CD14-positive monocyte (primary cell): ENCODE data around the gene APOL2. TPM values are rescaled to one million over a fixed set of nuclear protein-coding genes. Genes with fewer than 3 reads are reported as not detected.
"Not testable (repeated sequence)": the region's sequence is repeated elsewhere in the genome, so short reads cannot be mapped to it uniquely, and the experiment has no call there.

Experiments used
- DNase-seq, 3 donors: peaks; one replicate each; pipeline ENCODE4 v3.0.0-alpha.2; 2011 to 2022
- H2AFZ ChIP-seq: 2 replicates; pipeline ENCODE4 v1.6.0; 2012; ENCODE audit warnings: mild to moderate bottlenecking, low read depth, low read length, inconsistent platforms; ENCODE audit not compliant: insufficient read depth, poor library complexity, severe bottlenecking
- H3K27ac ChIP-seq, 2 donors: 1 replicate in 1 of 2; 2 replicates in 1 of 2; pipeline ENCODE4 v1.5.1; 2012 to 2013; ENCODE audit warnings: low read length in 2 of 2, control low read depth in 1 of 2, inconsistent platforms in 1 of 2, low read depth in 1 of 2, mild to moderate bottlenecking in 1 of 2
- H3K27me3 ChIP-seq, 2 donors: one replicate each; pipeline versions ENCODE4 v1.6.0 to v1.6.1; 2011 to 2013; ENCODE audit warnings: low read length in 2 of 2; ENCODE audit not compliant: control insufficient read depth in 2 of 2, insufficient read depth in 2 of 2
- H3K36me3 ChIP-seq, 2 donors: replicated peaks in 1 of 2; 1 replicate in 1 of 2; 2 replicates in 1 of 2; pipeline versions ENCODE4 v1.5.1 to v1.6.1; 2012 to 2013; ENCODE audit warnings: low read length in 2 of 2, control low read depth in 1 of 2, inconsistent platforms in 1 of 2, mild to moderate bottlenecking in 1 of 2; ENCODE audit not compliant: insufficient read depth in 2 of 2, control insufficient read depth in 1 of 2
- H3K4me1 ChIP-seq, 2 donors: 1 replicate in 1 of 2; 2 replicates in 1 of 2; pipeline versions ENCODE4 v1.5.1 to v1.6.1; 2012 to 2013; ENCODE audit warnings: low read length in 2 of 2, control low read depth in 1 of 2, inconsistent platforms in 1 of 2, mild to moderate bottlenecking in 1 of 2, moderate library complexity in 1 of 2; ENCODE audit not compliant: insufficient read depth in 2 of 2, control insufficient read depth in 1 of 2
- H3K4me2 ChIP-seq: replicated peaks from 2 replicates; pipeline ENCODE3; 2012; ENCODE audit warnings: low read length, moderate library complexity, mild to moderate bottlenecking; ENCODE audit not compliant: poor library complexity, severe bottlenecking; ENCODE audit errors: extremely low read depth
- H3K4me3 ChIP-seq, 3 experiments: fragments of 200-600 bp in 1 of 3; sonication (generic) in 1 of 3; replicated peaks in 1 of 3; 1 replicate in 2 of 3; 2 replicates in 1 of 3; pipeline ENCODE4 v1.5.1; 2011 to 2013; ENCODE audit warnings: low read length in 3 of 3, mild to moderate bottlenecking in 3 of 3, control low read depth in 2 of 3, low read depth in 2 of 3, inconsistent platforms in 1 of 3, moderate library complexity in 1 of 3
- H3K79me2 ChIP-seq: 2 replicates; pipeline ENCODE4 v1.6.0; 2012; ENCODE audit warnings: mild to moderate bottlenecking, control low read depth, inconsistent platforms, low read length, moderate library complexity; ENCODE audit not compliant: insufficient read depth
- H3K9ac ChIP-seq: 2 replicates; pipeline ENCODE4 v1.6.0; 2017; ENCODE audit warnings: low read length, mild to moderate bottlenecking; ENCODE audit not compliant: insufficient read depth, poor library complexity, severe bottlenecking
- H3K9me3 ChIP-seq, 2 donors: replicated peaks in 1 of 2; 1 replicate in 1 of 2; 2 replicates in 1 of 2; pipeline versions ENCODE4 v1.5.1 to v1.6.1; 2012 to 2013; ENCODE audit warnings: low read length in 2 of 2, control low read depth in 1 of 2; ENCODE audit not compliant: control insufficient read depth in 1 of 2, insufficient read depth in 1 of 2
- H4K20me1 ChIP-seq: 2 replicates; pipeline ENCODE4 v1.6.0; 2012; ENCODE audit warnings: mild to moderate bottlenecking, low read length, control low read depth, moderate library complexity; ENCODE audit not compliant: insufficient read depth
- H3K27ac Mint-ChIP-seq, 7 donors: one replicate each; pipeline ENCODE4 v1.8.0; 2020; ENCODE audit warnings: mild to moderate bottlenecking in 7 of 7, mixed read lengths in 7 of 7, moderate library complexity in 6 of 7, inconsistent platforms in 2 of 7
- H3K27me3 Mint-ChIP-seq, 3 donors: one replicate each; pipeline ENCODE4 v1.8.0; 2021 to 2022; ENCODE audit warnings: low read depth in 3 of 3, mild to moderate bottlenecking in 3 of 3, mixed read lengths in 3 of 3, moderate library complexity in 3 of 3, inconsistent platforms in 1 of 3
- H3K36me3 Mint-ChIP-seq, 2 donors: one replicate each; pipeline ENCODE4 v1.8.0; 2020; ENCODE audit warnings: mixed read lengths in 2 of 2, inconsistent platforms in 1 of 2, mild to moderate bottlenecking in 1 of 2
- H3K4me1 Mint-ChIP-seq: one replicate; pipeline ENCODE4 v1.8.0; 2020; ENCODE audit warnings: mild to moderate bottlenecking, mixed read lengths
- H3K4me3 Mint-ChIP-seq, 2 donors: one replicate each; pipeline ENCODE4 v1.8.0; 2020; ENCODE audit warnings: mild to moderate bottlenecking in 2 of 2, mixed read lengths in 2 of 2, moderate library complexity in 1 of 2
- H3K9me3 Mint-ChIP-seq, 7 donors: one replicate each; pipeline ENCODE4 v1.8.0; 2020 to 2022; ENCODE audit warnings: mixed read lengths in 7 of 7, mild to moderate bottlenecking in 6 of 7, moderate library complexity in 6 of 7, inconsistent platforms in 2 of 7
- CTCF ChIP-seq: fragments of 200-600 bp; IDR thresholded peaks from one replicate; pipeline ENCODE4 v1.8.0; 2022; ENCODE audit warnings: antibody characterized with exemption, mild to moderate bottlenecking
- whole genome bisulfite sequencing: methylation state at CpG from one replicate; pipeline ENCODE4 v1.1.5; 2013; ENCODE audit warnings: missing lambda C conversion rate; ENCODE audit not compliant: insufficient coverage; 5-methylcytosine and 5-hydroxymethylcytosine counted together
- intact Hi-C, 2 donors: fragments of 100-400 bp; cut with micrococcal nuclease; formaldehyde crosslinking; loops; one replicate each; pipeline versions ENCODE4 v1.15.0 to v1.15.1; 2023
- polyA plus RNA-seq, 3 donors: library from polyadenylated mRNA; depleted of rRNA in 1 of 3; unstranded in 2 of 3; stranded (reverse) in 1 of 3; fragments of 300-500 nt in 2 of 3; fragments of >200 nt in 1 of 3; fragmentation: Illumina TruSeq in 2 of 3; gene quantifications; 1 replicate in 2 of 3; 2 replicates in 1 of 3; pipeline ENCODE4 v1.2.3, GENCODE V29; 2012 to 2021

The APOL2 gene
- polyA plus RNA-seq, 3 donors: 12.6 to 47.0 (median 13.2) TPM

- H3K4me3 ChIP-seq, H3K36me3 ChIP-seq, H4K20me1 ChIP-seq, H3K27me3 ChIP-seq, intact Hi-C loops, H3K27me3 Mint-ChIP-seq, H3K27ac Mint-ChIP-seq, H3K9me3 ChIP-seq, H2AFZ ChIP-seq, H3K9me3 Mint-ChIP-seq, H3K36me3 Mint-ChIP-seq, H3K79me2 ChIP-seq, DNase-seq, H3K9ac ChIP-seq, H3K4me3 Mint-ChIP-seq, H3K4me2 ChIP-seq, H3K27ac ChIP-seq: not testable (repeated sequence)
- 70% methylated on average over 3 of the region's 8 CpGs for WGBS
- H3K4me1 ChIP-seq: peaks cover 27 to 32% of the 10 kb centered on the region in 2 donors
- H3K4me1 Mint-ChIP-seq: peaks cover 45% of the 10 kb centered on the region
Measured at GRCh38 chr22:36202906-36203305, 36.4 kb downstream of the APOL2 start.

- peak within 1 kb of the TSS; percentile 9 for H3K9ac ChIP-seq
- peak within 1 kb of the TSS; percentile 46 for H3K4me2 ChIP-seq
- intact Hi-C loops: no loop called here
- H3K27me3 Mint-ChIP-seq: peaks cover 1 to 5% (median 4%) of the 10 kb centered on the region in 3 donors
- H3K27ac ChIP-seq: no peak within 1 kb of the TSS
- no peaks in the 10 kb centered on the region for H3K9me3 ChIP-seq
- peak within 1 kb of the TSS in 1 of 3 experiments; percentile 39 for H3K4me3 ChIP-seq
- H3K27me3 ChIP-seq: no peaks in the 10 kb centered on the region
- H3K4me1 Mint-ChIP-seq: peaks cover 54% of the 10 kb centered on the region
- H3K79me2 ChIP-seq: no peaks in the 10 kb centered on the region
- no peak for DNase-seq
- peaks cover 38 to 42% of the 10 kb centered on the region in 2 donors for H3K4me1 ChIP-seq
- peak within 1 kb of the TSS; percentile 67 for H2AFZ ChIP-seq
- peak within 1 kb of the TSS in 1 of 7 donors; percentile 2 for H3K27ac Mint-ChIP-seq
- H3K4me3 Mint-ChIP-seq: peak within 1 kb of the TSS in 1 of 2 donors; percentile 41
- WGBS: 45% methylated on average over 9 of the region's 13 CpGs
- H3K36me3 Mint-ChIP-seq: no peaks in the 10 kb centered on the region
- H3K36me3 ChIP-seq: no peaks in the 10 kb centered on the region
- no peaks in the 10 kb centered on the region for H3K9me3 Mint-ChIP-seq
- TF ChIP-seq CTCF: no peak
- no peaks in the 10 kb centered on the region for H4K20me1 ChIP-seq
Measured at GRCh38 chr22:36201630-36202319, 37.6 kb downstream of the APOL2 start, which contains the start of gene APOL4. Gene APOL4, minus strand, starts transcription at chr22:36201809. Its CDS starts 75 bp downstream, at chr22:36201734.

GRCh38 chr22:36201025-36201424 is 38.3 kb downstream of the APOL2 start:
- H4K20me1 ChIP-seq, H3K27me3 ChIP-seq, H3K27ac ChIP-seq, H3K4me3 ChIP-seq, intact Hi-C loops, H3K4me2 ChIP-seq, H3K36me3 Mint-ChIP-seq, DNase-seq, H3K27me3 Mint-ChIP-seq, H3K36me3 ChIP-seq, H3K79me2 ChIP-seq, H3K9ac ChIP-seq, H2AFZ ChIP-seq, H3K9me3 Mint-ChIP-seq, H3K9me3 ChIP-seq: not testable (repeated sequence)
- WGBS: no CpG with 5 or more reads among the region's 5 CpGs
- H3K4me3 Mint-ChIP-seq: peak overlapping the region in 1 of 2 donors; percentile 41
- H3K27ac Mint-ChIP-seq: peak overlapping the region in 1 of 7 donors; percentile 2
- H3K4me1 ChIP-seq: peaks cover 36 to 46% of the 10 kb centered on the region in 2 donors
- H3K4me1 Mint-ChIP-seq: peaks cover 54% of the 10 kb centered on the region
